NCI-H1436 treated with DMSO at 0.1 percent for 48 hours (cell line): Measurements from ENCODE around the gene GALNT18.
"Not testable (repeated sequence)": the region's sequence is repeated elsewhere in the genome, so short reads cannot be mapped to it uniquely, and the experiment has no call there.

Source experiments
- DNase-seq: peaks from one replicate; lab custom pipeline; 2025; lab: John Stamatoyannopoulos, UW

Gene GALNT18

DNA sequence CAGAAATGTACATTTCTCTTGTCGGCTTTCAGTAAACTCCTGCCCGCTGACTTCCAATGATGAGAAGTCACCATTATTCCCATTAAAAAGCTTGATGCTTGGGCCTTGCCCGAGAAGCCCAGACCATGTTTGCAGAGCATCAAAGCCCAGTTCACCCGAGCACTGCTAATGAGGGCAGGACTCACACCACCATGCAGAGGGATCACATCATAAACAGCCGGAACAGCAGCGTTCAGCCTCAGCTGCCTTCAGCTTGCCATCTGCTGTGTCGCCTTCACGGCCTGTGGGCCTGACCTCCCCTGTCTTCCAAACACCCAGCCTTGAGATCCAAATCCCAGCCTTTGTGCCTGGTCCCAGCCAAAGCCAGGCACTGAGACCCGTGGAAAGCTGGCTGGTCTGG, 163.3 kb downstream of the GALNT18 start:
- no peak for DNase-seq

DNA sequence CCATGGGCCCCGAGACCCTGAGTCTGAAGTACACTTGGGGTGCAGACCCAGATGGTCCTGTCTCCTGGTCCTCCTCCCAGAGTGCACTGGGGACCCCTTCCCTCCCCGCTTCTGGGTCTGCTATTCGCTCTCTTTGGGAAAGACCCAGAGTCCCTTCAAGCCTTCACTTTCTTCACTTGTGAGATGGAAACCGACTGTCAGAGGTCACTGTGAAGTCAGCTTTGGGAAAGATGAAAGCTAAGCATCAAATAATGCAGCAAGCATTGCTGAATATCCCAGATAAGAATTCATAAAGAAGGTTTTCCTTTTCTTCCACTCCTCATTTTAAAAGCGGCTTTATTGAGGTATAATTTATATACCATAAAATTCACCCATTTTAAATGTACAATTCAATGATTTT, 163.8 kb downstream of the GALNT18 start:
- DNase-seq = no peak

- no peak for DNase-seq
Measured at GRCh38 chr11:11456866-11457265, 164.9 kb downstream of the GALNT18 start.

GRCh38 chr11:11454671-11455223, 167.1 kb downstream of the GALNT18 start:
- DNase-seq = no peak

DNA sequence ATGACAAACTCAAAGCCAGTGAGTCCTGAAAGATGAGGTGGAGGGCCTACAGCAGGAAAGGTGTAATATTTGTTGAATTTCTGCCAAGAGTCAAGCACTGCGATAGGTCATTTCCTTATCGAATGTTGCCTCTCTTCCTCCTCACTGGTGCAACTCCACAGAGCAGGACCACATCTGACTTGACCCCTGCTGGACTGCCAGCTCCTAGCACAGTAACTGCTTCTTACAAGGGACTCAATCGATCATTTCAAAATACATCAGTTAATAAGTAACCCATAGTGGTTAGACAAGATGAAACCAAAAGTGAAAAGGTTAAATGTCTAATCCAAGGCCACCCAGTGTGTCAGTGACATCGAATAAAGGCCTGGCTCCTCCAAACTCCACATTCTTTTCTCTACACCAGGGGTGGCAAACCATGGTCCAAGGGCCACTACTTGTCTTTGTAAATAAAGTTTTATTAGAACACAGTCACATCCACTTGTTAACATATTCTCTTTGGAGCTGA, 170.3 kb downstream of the GALNT18 start:
- no peak for DNase-seq

DNA sequence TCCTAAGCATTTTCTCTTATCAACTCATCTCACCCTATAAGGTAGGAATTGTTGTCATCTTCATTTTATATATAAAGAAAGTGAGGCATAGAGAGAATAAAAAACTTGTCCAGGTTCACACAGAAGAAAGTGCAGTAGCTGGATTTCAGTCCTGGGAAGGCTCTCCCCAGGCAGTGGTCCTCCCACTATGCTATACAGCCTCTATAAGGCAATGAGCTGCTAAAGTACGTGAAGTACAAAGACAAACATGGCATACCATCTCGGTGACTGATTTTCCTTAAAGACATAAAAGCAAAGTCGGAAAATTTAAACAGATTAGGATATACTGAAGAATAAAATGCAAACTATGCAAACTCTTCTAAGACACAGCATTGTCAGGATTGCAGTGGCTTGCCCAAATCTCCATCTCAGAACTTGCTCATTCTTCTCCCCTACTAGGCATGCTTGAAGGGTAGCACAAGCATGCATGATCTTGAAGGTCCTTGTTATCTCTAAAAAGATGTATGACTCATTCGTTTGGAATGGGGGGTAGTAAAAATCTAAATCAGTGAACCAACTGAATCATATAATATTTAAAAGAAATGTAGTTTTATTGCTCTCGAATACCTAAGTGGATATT, 171.0 kb downstream of the GALNT18 start:
- no peak for DNase-seq

DNA sequence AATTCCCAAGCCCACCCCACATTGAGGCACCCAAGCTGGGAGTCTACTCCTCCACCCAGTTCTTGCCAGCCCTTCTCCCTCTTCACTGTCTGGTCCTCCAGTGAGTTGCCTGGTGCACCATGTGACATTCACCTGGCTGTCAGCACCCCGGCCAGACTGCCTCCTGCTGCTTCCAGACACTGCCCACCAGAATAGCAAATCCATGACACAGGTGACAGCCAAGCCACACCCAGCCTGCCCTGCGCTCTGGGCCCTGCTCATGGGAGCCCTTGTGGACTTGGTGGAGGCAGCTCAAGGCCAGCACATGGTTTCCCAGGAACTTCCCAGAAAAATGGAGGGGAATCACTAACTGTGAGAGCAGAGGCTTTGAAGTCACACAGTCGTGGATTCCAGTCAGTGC, 172.5 kb downstream of the GALNT18 start:
- no peak for DNase-seq

GRCh38 chr11:11448626-11449025, 173.2 kb downstream of the GALNT18 start:
- no peak for DNase-seq

DNA sequence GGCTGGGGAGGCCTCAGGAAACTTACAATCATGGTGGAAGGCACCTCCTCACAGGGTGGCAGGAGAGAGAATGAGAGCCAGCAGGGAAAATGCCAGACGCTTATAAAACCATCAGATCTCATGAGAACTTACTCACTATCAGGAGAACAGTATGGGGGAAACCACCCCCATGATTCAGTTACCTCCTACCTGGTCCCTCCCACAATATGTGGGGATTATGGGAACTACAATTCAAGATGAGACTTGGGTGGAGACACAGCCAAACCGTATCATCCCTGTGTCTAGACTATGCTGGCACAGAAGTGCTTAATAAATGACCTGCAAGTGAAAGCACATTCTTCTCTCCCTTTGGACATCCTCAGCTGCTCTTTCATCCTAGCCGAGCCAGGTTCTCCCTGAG, 174.2 kb downstream of the GALNT18 start:
- not testable (repeated sequence) for DNase-seq

- no peak for DNase-seq
Measured at GRCh38 chr11:11446967-11447366, 174.8 kb downstream of the GALNT18 start.

- DNase-seq = no peak
Measured at GRCh38 chr11:11446564-11446963, 175.2 kb downstream of the GALNT18 start.

DNA sequence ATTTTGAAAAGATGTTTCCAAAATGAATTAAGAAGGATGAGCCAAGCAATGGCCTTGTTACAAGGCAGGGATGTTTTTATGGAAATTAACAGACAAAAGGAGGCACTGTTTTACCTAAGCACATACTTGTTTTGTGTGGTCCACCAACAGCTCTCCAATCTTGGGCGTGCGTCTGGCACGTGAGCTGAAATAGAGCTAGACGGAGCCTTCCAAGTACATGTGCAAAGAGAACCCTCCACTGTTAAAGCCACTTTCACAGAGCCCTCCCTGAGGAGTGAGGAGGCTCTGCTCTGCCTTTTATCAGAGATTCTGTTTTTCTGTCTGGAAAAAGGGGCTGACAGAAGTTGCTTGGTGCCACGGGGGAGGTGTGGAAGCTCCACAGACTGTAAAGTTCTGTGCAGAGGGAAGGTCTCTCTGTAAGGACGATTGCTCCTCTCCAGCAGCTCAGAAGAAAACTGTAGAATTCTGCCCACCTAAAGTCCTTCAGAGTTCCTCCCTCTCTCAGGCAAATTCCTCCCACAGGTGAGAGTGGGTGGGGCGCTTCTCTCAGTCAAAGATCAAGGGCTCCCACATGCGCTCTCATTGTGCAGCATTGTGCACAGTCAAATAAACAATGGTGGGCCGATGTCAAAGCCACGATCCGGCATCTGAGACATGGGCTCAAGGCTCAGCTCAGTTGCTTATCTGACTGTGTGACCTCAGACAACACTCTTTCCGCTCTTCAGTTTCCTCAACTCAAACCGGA, 176.2 kb downstream of the GALNT18 start:
- DNase-seq = no peak

DNA sequence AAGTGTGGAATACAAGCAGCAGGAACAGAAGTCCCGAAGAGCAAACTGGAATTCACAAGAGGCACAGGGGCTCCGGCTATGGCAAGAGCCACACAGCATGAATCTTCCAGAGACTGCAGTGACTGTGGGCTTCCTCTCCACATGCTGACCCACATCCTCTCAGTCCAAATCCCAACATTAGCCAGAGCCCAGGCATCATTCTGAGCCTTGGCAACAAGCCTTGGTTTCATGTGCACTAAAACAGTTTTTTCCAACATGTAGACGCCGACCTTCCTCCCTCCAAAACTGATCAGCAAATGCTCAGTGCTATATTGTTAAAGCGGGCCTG, 177.0 kb downstream of the GALNT18 start:
- DNase-seq = no peak

GRCh38 chr11:11444027-11444803, 177.6 kb downstream of the GALNT18 start:
- DNase-seq = no peak

DNA sequence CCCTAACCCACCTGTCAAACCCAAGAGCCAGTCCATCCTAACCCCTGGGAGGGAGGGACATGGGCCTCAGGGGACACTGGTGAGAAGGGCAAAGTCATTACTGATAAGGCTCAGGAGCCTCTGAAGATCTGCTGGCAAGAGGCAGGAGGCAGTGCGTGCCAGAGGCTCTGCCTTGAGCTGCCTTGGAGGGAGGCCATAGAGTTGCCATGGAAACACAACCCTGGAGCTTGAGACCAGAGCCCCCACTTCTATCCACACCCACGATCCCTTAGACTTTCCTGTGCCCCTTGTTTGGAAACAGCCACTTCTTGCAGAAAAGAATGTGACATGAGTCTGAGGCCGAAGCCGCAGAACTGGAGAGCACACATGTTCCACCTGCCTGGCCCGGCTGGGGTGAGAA, 179.0 kb downstream of the GALNT18 start:
- no peak for DNase-seq

- DNase-seq = no peak
Measured at GRCh38 chr11:11441516-11441915, 180.3 kb downstream of the GALNT18 start.

GRCh38 chr11:11441091-11441490, 180.7 kb downstream of the GALNT18 start:
- DNase-seq = no peak

- no peak for DNase-seq
Measured at GRCh38 chr11:11440144-11440543, 181.7 kb downstream of the GALNT18 start.

DNA sequence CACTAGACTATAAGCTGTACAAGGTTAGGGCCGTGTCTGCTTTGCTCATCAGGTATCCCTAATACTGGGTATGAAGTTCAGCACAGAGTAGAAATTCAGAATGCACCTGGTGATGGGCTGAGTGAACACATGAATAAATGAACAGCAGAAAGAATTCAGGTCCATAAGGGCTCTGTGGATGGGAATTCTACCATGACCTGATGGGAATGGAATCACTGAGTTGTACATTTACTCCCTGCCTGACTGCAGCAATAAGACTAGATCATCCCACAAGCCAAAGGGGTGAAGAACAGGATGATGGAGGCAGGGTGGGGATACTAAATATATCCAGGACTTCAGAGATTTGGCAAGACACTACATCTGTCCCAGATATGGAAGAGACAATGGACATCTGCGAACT, 182.2 kb downstream of the GALNT18 start:
- DNase-seq = no peak

DNA sequence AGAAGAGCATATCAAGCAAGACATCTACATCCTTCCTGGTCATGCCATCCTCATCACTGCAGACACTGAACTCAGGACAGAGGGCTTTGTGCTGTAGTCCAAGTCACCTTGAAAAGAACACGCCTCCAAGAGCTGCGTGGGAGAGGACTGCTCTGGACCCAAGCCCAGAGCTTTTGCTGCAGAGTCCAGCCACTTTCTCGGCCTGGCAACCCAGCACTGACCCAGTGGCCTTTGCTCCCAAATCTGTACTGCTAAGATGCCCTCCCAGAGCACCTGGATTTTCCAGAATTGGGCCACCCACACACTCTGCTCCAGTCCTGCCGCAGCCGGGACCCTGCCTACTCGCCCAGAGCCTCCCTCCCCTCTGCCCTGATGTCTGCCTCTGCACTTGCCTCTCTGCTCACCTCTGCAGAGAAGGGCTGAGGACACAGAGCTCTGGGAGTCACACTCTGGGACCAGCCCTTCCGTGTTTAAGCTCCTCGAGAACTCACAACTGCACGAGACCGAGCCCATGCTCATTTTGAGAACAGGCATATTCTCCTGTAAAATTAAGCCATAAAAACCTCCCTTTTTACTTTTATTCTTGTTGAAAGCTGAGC, 185.0 kb downstream of the GALNT18 start:
- no peak for DNase-seq

GRCh38 chr11:11435635-11436034, 186.2 kb downstream of the GALNT18 start:
- no peak for DNase-seq

DNA sequence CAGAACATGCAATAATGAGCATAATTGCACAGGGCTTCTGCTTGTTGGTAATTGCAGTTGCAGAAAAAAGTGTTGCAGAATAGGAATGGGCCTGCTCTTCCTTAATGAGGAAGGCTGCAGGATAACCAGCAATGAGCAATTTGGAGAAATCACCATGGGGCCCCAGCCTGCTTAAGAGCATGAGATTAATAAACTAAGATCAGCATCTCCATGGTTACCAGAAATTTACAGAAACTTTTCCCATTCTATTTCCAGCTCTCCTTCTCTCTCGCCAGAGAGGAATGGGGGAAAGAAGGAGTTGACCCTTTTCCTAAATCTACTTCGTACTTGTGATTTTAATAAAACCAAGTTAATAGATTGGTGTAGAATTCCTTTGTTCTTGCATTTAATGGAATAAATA, 187.8 kb downstream of the GALNT18 start:
- no peak for DNase-seq
